Measurements from ENCODE around the gene AREL1.

Gene AREL1

GRCh38 chr14:74693191-74693590 is 19.7 kb downstream of the AREL1 start:
- TF ChIP-seq CTCF (IDR thresholded peaks at IDR 0.05; ENCODE audit: control insufficient read depth, insufficient read depth, low read depth, low read length, missing control alignments): no peak
- H3K4me3 ChIP-seq (ENCODE audit: control insufficient read depth, low read depth, low read length): no peak overlapping the region
- DNase-seq (ENCODE audit: low read depth): no peak

GRCh38 chr14:74691456-74691855 is 21.4 kb downstream of the AREL1 start:
- no peak overlapping the region for H3K4me3 ChIP-seq (ENCODE audit: control insufficient read depth, low read depth, low read length)
- TF ChIP-seq CTCF (IDR thresholded peaks at IDR 0.05; ENCODE audit: control insufficient read depth, insufficient read depth, low read depth, low read length, missing control alignments): no peak
- no peak for DNase-seq (ENCODE audit: low read depth)

DNA sequence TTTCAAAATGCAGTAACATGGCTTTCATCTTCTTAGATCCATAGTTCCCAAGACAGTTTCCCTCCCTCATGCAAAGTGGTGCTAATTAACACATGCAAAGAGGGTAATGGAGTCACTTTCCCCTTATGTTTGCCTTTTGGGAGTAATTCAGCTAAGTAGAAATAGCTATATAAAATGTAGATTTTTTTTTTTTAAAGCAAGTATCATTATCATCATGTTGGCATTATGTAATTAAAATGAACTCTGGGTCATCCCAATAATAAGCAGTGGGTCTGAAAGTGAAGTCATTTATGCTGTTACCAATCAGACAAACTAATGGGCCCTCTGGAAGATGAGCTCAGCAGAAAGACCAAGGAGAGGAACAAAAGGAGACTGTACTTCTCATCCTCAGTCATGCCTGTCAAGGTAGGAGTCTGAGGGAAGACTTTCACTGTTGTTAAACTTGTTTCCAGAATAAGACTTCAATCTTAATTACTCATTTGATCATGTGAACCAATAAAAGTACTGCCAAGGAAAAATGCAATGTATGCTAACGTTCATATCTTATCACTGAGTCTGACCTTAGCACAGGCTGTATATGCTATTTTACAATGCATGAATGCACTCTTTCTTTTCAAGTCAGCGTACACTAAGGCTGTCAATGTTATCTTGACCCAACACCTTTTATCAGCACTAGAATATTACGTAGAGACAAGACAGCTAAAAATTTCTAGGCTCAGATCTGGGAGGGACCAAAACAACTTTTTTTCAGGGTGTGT is 26.8 kb downstream of the AREL1 start:
- no peak overlapping the region for H3K4me3 ChIP-seq (ENCODE audit: control insufficient read depth, low read depth, low read length)
- no peak for TF ChIP-seq CTCF (IDR thresholded peaks at IDR 0.05; ENCODE audit: control insufficient read depth, insufficient read depth, low read depth, low read length, missing control alignments)
- DNase-seq (ENCODE audit: low read depth): no peak

GRCh38 chr14:74685056-74685455 is 27.8 kb downstream of the AREL1 start:
- TF ChIP-seq CTCF (IDR thresholded peaks at IDR 0.05; ENCODE audit: control insufficient read depth, insufficient read depth, low read depth, low read length, missing control alignments): no peak
- H3K4me3 ChIP-seq (ENCODE audit: control insufficient read depth, low read depth, low read length): no peak overlapping the region
- no peak for DNase-seq (ENCODE audit: low read depth)

DNA sequence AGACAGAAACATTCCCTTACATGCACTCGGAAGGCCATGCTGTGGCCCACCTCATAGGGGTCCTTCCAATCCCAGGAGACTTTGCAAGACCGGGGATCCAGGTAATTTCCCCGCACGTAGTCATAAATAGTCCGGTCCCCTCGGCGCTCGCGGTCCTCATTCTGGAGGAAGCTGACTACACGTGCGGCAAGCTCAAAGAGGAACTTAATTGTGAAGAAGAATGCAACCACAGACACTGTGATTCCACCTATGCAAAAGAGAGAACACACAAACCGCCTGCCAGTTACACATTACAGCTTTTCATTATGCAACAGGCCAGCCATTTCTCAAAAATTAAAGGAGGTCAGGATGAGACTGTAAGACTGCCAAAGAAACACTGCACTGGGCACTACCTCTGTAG is 28.4 kb downstream of the AREL1 start:
- H3K4me3 ChIP-seq (ENCODE audit: control insufficient read depth, low read depth, low read length): no peak overlapping the region
- no peak for DNase-seq (ENCODE audit: low read depth)
- TF ChIP-seq CTCF (IDR thresholded peaks at IDR 0.05; ENCODE audit: control insufficient read depth, insufficient read depth, low read depth, low read length, missing control alignments): no peak

DNA sequence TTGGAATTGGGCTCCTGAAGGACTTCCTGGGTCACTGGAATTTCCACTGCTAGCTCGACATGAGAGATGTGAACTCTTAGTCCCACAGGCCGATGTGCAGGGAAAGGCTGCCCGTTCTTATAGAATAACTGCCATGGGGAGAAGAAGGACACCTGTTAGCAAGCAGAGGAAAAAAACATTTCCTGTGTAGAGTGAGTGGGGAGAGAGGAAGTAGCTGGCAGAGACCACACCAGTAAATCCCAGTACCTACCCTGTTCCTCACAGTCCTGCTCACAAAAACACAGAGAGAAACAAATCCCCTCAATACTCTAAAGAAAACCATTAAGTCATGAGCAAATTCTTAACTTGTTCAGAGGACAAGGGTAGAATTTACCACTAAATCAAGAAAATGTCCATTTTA is 29.5 kb downstream of the AREL1 start:
- H3K4me3 ChIP-seq (ENCODE audit: control insufficient read depth, low read depth, low read length): no peak overlapping the region
- DNase-seq (ENCODE audit: low read depth): no peak
- TF ChIP-seq CTCF (IDR thresholded peaks at IDR 0.05; ENCODE audit: control insufficient read depth, insufficient read depth, low read depth, low read length, missing control alignments): no peak

Measured in AG09309 (cell line).